Ishikawa (cell line): Measurements from ENCODE around the gene PPP2R5E.

Experiments used
- CEBPB ChIP-seq: IDR thresholded peaks from 2 replicates; pipeline ENCODE4 v1.6.1; 2012
- CREB1 ChIP-seq: IDR thresholded peaks from 2 replicates; pipeline ENCODE4 v1.6.1; 2012; ENCODE audit warnings: low read depth
- EGR1 ChIP-seq: IDR thresholded peaks from 2 replicates; pipeline ENCODE4 v1.6.1; 2012
- EP300 ChIP-seq: IDR thresholded peaks from 2 replicates; pipeline ENCODE4 v1.6.1; 2012; ENCODE audit warnings: borderline replicate concordance
- FOXM1 ChIP-seq: IDR thresholded peaks from 2 replicates; pipeline ENCODE4 v1.6.1; 2012; ENCODE audit warnings: low read depth, borderline replicate concordance
- MAX ChIP-seq: IDR thresholded peaks from 2 replicates; pipeline ENCODE4 v1.6.1; 2012
- NFIC ChIP-seq: IDR thresholded peaks from 2 replicates; pipeline ENCODE4 v1.6.1; 2012
- RAD21 ChIP-seq: IDR thresholded peaks from 2 replicates; pipeline ENCODE4 v1.6.1; 2012; ENCODE audit warnings: low read depth
- REST ChIP-seq: IDR thresholded peaks from 2 replicates; pipeline ENCODE4 v1.6.1; 2012; ENCODE audit warnings: low read depth, mild to moderate bottlenecking
- TAF1 ChIP-seq: IDR thresholded peaks from 2 replicates; pipeline ENCODE4 v1.6.1; 2012; ENCODE audit warnings: low read depth, mild to moderate bottlenecking
- TCF12 ChIP-seq: IDR thresholded peaks from 2 replicates; pipeline ENCODE4 v1.6.1; 2012; ENCODE audit warnings: low read depth
- TEAD4 ChIP-seq: IDR thresholded peaks from 2 replicates; pipeline ENCODE4 v1.6.1; 2012
- USF1 ChIP-seq: IDR thresholded peaks from 2 replicates; pipeline ENCODE4 v1.6.1; 2012
- YY1 ChIP-seq: IDR thresholded peaks from 2 replicates; pipeline ENCODE4 v1.6.1; 2012; ENCODE audit warnings: low read depth
- ZBTB7A ChIP-seq: IDR thresholded peaks from 2 replicates; pipeline ENCODE4 v1.6.1; 2012; ENCODE audit warnings: low read depth

The PPP2R5E gene

GRCh38 chr14:63486738-63487137 lies 56.4 kb downstream of the PPP2R5E start:
- TF ChIP-seq NFIC (no peak), RAD21 (no peak), YY1 (no peak), TAF1 (no peak), TEAD4 (no peak), REST (no peak), CEBPB (no peak), EP300 (no peak), MAX (no peak), USF1 (no peak), EGR1 (no peak), CREB1 (no peak), FOXM1 (no peak), ZBTB7A (no peak), TCF12 (no peak)

- no peak for TF ChIP-seq YY1
- no peak for TF ChIP-seq CREB1
- TF ChIP-seq EGR1 = no peak
- no peak for TF ChIP-seq TCF12
- TF ChIP-seq ZBTB7A = no peak
- no peak for TF ChIP-seq FOXM1
- no peak for TF ChIP-seq NFIC
- no peak for TF ChIP-seq EP300
- no peak for TF ChIP-seq REST
- no peak for TF ChIP-seq RAD21
- no peak for TF ChIP-seq CEBPB
- TF ChIP-seq TAF1 = no peak
- no peak for TF ChIP-seq USF1
- TF ChIP-seq TEAD4 = no peak
- no peak for TF ChIP-seq MAX
These were observed 59.9 kb downstream of the PPP2R5E start for GRCh38 chr14:63483315-63483714.

- TF ChIP-seq TCF12 (no peak), EP300 (no peak), TEAD4 (no peak), FOXM1 (no peak), USF1 (no peak), NFIC (no peak), RAD21 (no peak), EGR1 (no peak), CREB1 (no peak), CEBPB (no peak), MAX (no peak), TAF1 (no peak), REST (no peak), YY1 (no peak), ZBTB7A (no peak)
These were observed 62.6 kb downstream of the PPP2R5E start for GRCh38 chr14:63480599-63480998.

- no peak for TF ChIP-seq EP300
- no peak for TF ChIP-seq EGR1
- no peak for TF ChIP-seq CEBPB
- TF ChIP-seq RAD21 = no peak
- no peak for TF ChIP-seq CREB1
- no peak for TF ChIP-seq MAX
- TF ChIP-seq USF1 = no peak
- no peak for TF ChIP-seq FOXM1
- TF ChIP-seq TEAD4 = no peak
- no peak for TF ChIP-seq YY1
- TF ChIP-seq ZBTB7A = no peak
- no peak for TF ChIP-seq NFIC
These were observed 64.7 kb downstream of the PPP2R5E start for GRCh38 chr14:63478437-63478852.
